Mammary epithelial cell (primary cell): Measurements from ENCODE around the gene F9.

Source experiments
- CTCF ChIP-seq, 2 donors: IDR thresholded peaks in 1 of 2; conservative IDR thresholded peaks in 1 of 2; 2 replicates each; pipeline ENCODE4 v1.5.1; 2011 to 2012; ENCODE audit warnings: inconsistent platforms in 2 of 2, low read length in 2 of 2, mild to moderate bottlenecking in 2 of 2, control low read depth in 1 of 2, low read depth in 1 of 2; ENCODE audit not compliant: insufficient read depth in 1 of 2; ENCODE audit errors: extremely low read depth in 1 of 2
- EZH2 ChIP-seq: IDR thresholded peaks from 2 replicates; pipeline ENCODE4 v1.6.1; 2012; ENCODE audit warnings: low read length, inconsistent platforms, borderline replicate concordance

DNA sequence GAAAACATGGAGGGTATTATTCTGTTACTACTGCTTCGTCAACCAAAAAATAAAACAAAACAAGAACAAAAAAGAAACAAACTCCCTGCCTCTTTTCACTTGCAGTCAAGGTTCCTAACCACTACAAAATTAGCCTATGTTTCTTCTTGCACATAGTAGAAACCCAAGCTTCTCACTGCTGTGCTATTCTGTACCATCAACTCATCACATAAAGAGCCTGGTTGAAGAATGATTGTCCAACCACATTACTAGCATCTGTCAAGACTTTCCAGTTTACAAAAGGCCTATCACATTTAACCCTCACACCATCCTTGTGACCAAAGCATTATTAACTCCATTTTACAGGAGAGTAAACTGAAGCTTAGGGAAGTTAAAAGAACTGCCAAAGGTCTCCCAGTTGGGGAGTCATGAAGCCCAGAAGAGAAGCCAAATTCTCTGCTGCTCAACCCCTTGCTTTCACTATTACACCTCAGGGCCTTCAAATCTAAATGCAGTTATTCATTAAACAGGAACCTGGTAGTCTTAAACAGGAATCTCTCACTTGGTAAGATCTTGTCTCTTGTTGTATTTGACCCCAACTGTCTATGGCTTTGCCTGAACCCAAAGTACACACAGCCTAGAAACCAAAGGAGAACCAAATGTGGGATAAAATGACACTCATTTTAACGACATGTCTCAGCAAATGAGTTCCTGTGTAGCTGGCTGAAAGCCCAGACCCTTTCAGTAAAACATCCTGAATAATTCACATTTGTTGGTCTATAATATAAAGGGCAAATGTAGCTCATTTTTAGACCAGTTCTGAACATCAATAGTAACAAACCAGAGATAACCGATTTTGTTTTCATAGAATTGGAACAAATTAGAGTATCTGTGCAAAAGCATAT is 8.6 kb downstream of the F9 start:
- no peak for TF ChIP-seq EZH2
- no peak for TF ChIP-seq CTCF (conservative IDR thresholded peaks at IDR 0.05 in 1 of 2, IDR thresholded peaks at IDR 0.05 in 1 of 2; ENCODE audit: extremely low read depth in 1 of 2, insufficient read depth in 1 of 2, low read depth in 1 of 2, low read length in 2 of 2)
